OCI-LY7 (cell line): Measurements from ENCODE around the gene GATA5. TPM values are rescaled to one million over a fixed set of nuclear protein-coding genes. Genes with fewer than 3 reads are reported as not detected.

Source experiments
- BruUV-seq: library from RNA; stranded (reverse); fragments of 400-500 nt; replicated peaks from 2 replicates; lab custom pipeline; 2021; lab: Mats Ljungman, UMichigan
- CTCF ChIA-PET: fragments of 300-600 bp; sonication (Branson Sonifier 250); formaldehyde crosslinking; loops from one replicate; lab custom pipeline; 2022; ENCODE audit warnings: antibody characterized with exemption; ENCODE audit not compliant: unreplicated experiment; lab: Charles Lee
- POLR2A ChIA-PET: fragments of 300-600 bp; sonication (Branson Sonifier 250); formaldehyde crosslinking; loops from one replicate; lab custom pipeline; 2022; ENCODE audit warnings: antibody characterized with exemption; lab: Charles Lee
- DNase-seq: peaks from one replicate; pipeline ENCODE4 v3.0.0-alpha.2; 2015; ENCODE audit warnings: low spot score
- H2AFZ ChIP-seq: fragments of 200-600 bp; sonication (generic), shearing (Covaris generic); 2 replicates; pipeline ENCODE4 v1.6.1; 2014; ENCODE audit warnings: mild to moderate bottlenecking, antibody characterized with exemption, low read length, moderate library complexity
- H3K27ac ChIP-seq: fragments of 200-600 bp; sonication (generic); 2 replicates; pipeline ENCODE4 v1.5.1; 2014; ENCODE audit warnings: mixed run types, low read depth, mild to moderate bottlenecking, moderate library complexity, low read length, inconsistent platforms; ENCODE audit not compliant: poor library complexity, severe bottlenecking
- H3K36me3 ChIP-seq: fragments of 200-600 bp; sonication (generic); 2 replicates; pipeline ENCODE4 v1.6.1; 2014; ENCODE audit warnings: mild to moderate bottlenecking, antibody characterized with exemption, low read length, moderate library complexity, mixed read lengths; ENCODE audit not compliant: insufficient read depth
- H3K4me1 ChIP-seq: fragments of 200-600 bp; sonication (generic); 2 replicates; pipeline ENCODE4 v1.5.1; 2014; ENCODE audit warnings: mild to moderate bottlenecking, low read length; ENCODE audit not compliant: insufficient read depth, poor library complexity, severe bottlenecking
- H3K4me2 ChIP-seq: fragments of 200-600 bp; sonication (generic); 2 replicates; pipeline ENCODE4 v1.6.1; 2014; ENCODE audit warnings: mild to moderate bottlenecking, low read length
- H3K4me3 ChIP-seq: fragments of 200-600 bp; sonication (generic); 2 replicates; pipeline ENCODE4 v1.5.1; 2014; ENCODE audit warnings: mild to moderate bottlenecking, low read depth, low read length; ENCODE audit not compliant: poor library complexity, severe bottlenecking
- H3K79me2 ChIP-seq: fragments of 200-600 bp; sonication (generic); 2 replicates; pipeline ENCODE4 v1.6.1; 2016; ENCODE audit warnings: low read depth, mild to moderate bottlenecking, low read length, moderate library complexity, mixed read lengths; ENCODE audit not compliant: insufficient read depth
- H3K9me2 ChIP-seq: fragments of 200-600 bp; sonication (generic); 2 replicates; pipeline ENCODE4 v1.6.1; 2016; ENCODE audit warnings: mild to moderate bottlenecking, low read length, mixed read lengths; ENCODE audit not compliant: insufficient read depth
- H3K9me3 ChIP-seq: fragments of 200-600 bp; sonication (generic); 2 replicates; pipeline ENCODE4 v1.6.1; 2014; ENCODE audit warnings: mild to moderate bottlenecking, mixed run types, low read length, mixed read lengths
- H4K20me1 ChIP-seq: fragments of 200-600 bp; sonication (generic); 2 replicates; pipeline ENCODE4 v1.6.1; 2014; ENCODE audit warnings: mild to moderate bottlenecking, antibody characterized with exemption, low read length, moderate library complexity, mixed read lengths; ENCODE audit not compliant: insufficient read depth
- CTCF ChIP-seq: fragments of 200-600 bp; sonication (generic); conservative IDR thresholded peaks from 2 replicates; pipeline ENCODE4 v1.5.1; 2014; ENCODE audit warnings: mild to moderate bottlenecking, antibody characterized with exemption, low read length, moderate library complexity, mixed read lengths
- EZH2phosphoT487 ChIP-seq: fragments of 200-600 bp; sonication (generic); IDR thresholded peaks from 2 replicates; pipeline ENCODE4 v1.6.1; 2018; ENCODE audit warnings: low read depth, borderline replicate concordance, mild to moderate bottlenecking, mixed run types, antibody characterized with exemption, low read length, moderate library complexity, mixed read lengths
- intact Hi-C: fragments of 100-400 bp; cut with micrococcal nuclease; formaldehyde crosslinking; loops from one replicate; pipeline ENCODE4 v1.10.0; 2022; ENCODE audit not compliant: unreplicated experiment
- total RNA-seq, 2 experiments: library from RNA; depleted of rRNA in 1 of 2; stranded (reverse); fragments of >200 nt in 1 of 2; shearing (Covaris generic) in 1 of 2; gene quantifications; 2 replicates each; pipeline ENCODE4 v1.2.3, GENCODE V29; 2014 to 2022

Gene GATA5
- total RNA-seq, 2 experiments from 2014 or later: not detected

- Histone ChIP-seq H2AFZ (no peak overlapping the region), H4K20me1 (no peaks in the 10 kb centered on the region), H3K4me3 (no peak overlapping the region), H3K79me2 (no peaks in the 10 kb centered on the region), H3K9me3 (no peaks in the 10 kb centered on the region), H3K4me1 (no peaks in the 10 kb centered on the region), H3K27ac (no peak overlapping the region), H3K9me2 (no peaks in the 10 kb centered on the region), H3K4me2 (no peak overlapping the region), H3K36me3 (no peaks in the 10 kb centered on the region)
- ChIA-PET CTCF (no interaction called here), POLR2A (no interaction called here)
- no peak for TF ChIP-seq EZH2phosphoT487
- TF ChIP-seq CTCF: no peak
- no TSS peak for BruUV-seq
- no peak for DNase-seq
- intact Hi-C loops: no loop called here
Observed at GRCh38 chr20:62418709-62419487, 56.9 kb downstream of the GATA5 start.

- Histone ChIP-seq H3K36me3 (no peaks in the 10 kb centered on the region), H3K9me3 (no peaks in the 10 kb centered on the region), H3K4me3 (no peak overlapping the region), H3K9me2 (no peaks in the 10 kb centered on the region), H2AFZ (no peak overlapping the region), H3K4me1 (no peaks in the 10 kb centered on the region), H3K27ac (no peak overlapping the region), H3K4me2 (no peak overlapping the region), H3K79me2 (no peaks in the 10 kb centered on the region), H4K20me1 (no peaks in the 10 kb centered on the region)
- TF ChIP-seq EZH2phosphoT487 (no peak), CTCF (no peak)
- BruUV-seq: no TSS peak
- CTCF ChIA-PET: interaction anchor here (0.6 kb wide), 1 partner anchor 1110 kb away, joined by 5 read pairs; no protein-coding TSS in a partner anchor
- no peak for DNase-seq
- intact Hi-C loops: no loop called here
- POLR2A ChIA-PET: no interaction called here
Observed at GRCh38 chr20:62417981-62418708, 57.6 kb downstream of the GATA5 start.
